Adipocyte (in vitro differentiated cells): ENCODE data around the gene GDI2.
A peak's percentile ranks its signal among the peaks of the same experiment; 100 is the strongest.
"Not testable (repeated sequence)": the region's sequence is repeated elsewhere in the genome, so short reads cannot be mapped to it uniquely, and the experiment has no call there.

Experiments used
- DNase-seq: peaks from one replicate; pipeline ENCODE4 v3.0.0-alpha.2; 2015; ENCODE audit warnings: low read depth
- H3K27me3 ChIP-seq: replicated peaks from 2 replicates; pipeline ENCODE4 v1.7.0; 2013; ENCODE audit warnings: mild to moderate bottlenecking, low read length, moderate library complexity; ENCODE audit not compliant: control insufficient read depth, insufficient read depth
- H3K36me3 ChIP-seq: 2 replicates; pipeline ENCODE4 v1.7.0; 2013; ENCODE audit warnings: low read length, mild to moderate bottlenecking, moderate library complexity; ENCODE audit not compliant: control insufficient read depth, insufficient read depth, severe bottlenecking
- H3K4me1 ChIP-seq: 2 replicates; pipeline ENCODE4 v1.7.0; 2013; ENCODE audit warnings: mild to moderate bottlenecking, low read length, moderate library complexity; ENCODE audit not compliant: control insufficient read depth, insufficient read depth
- H3K4me3 ChIP-seq: 2 replicates; pipeline ENCODE4 v1.7.0; 2013; ENCODE audit warnings: mild to moderate bottlenecking, low read length, moderate library complexity
- H3K9ac ChIP-seq: 2 replicates; pipeline ENCODE4 v1.7.0; 2013; ENCODE audit warnings: mild to moderate bottlenecking, low read length, moderate library complexity
- H3K9me3 ChIP-seq: 2 replicates; pipeline ENCODE4 v1.7.0; 2013; ENCODE audit warnings: mild to moderate bottlenecking, low read length, moderate library complexity; ENCODE audit not compliant: control insufficient read depth

Gene GDI2

DNA sequence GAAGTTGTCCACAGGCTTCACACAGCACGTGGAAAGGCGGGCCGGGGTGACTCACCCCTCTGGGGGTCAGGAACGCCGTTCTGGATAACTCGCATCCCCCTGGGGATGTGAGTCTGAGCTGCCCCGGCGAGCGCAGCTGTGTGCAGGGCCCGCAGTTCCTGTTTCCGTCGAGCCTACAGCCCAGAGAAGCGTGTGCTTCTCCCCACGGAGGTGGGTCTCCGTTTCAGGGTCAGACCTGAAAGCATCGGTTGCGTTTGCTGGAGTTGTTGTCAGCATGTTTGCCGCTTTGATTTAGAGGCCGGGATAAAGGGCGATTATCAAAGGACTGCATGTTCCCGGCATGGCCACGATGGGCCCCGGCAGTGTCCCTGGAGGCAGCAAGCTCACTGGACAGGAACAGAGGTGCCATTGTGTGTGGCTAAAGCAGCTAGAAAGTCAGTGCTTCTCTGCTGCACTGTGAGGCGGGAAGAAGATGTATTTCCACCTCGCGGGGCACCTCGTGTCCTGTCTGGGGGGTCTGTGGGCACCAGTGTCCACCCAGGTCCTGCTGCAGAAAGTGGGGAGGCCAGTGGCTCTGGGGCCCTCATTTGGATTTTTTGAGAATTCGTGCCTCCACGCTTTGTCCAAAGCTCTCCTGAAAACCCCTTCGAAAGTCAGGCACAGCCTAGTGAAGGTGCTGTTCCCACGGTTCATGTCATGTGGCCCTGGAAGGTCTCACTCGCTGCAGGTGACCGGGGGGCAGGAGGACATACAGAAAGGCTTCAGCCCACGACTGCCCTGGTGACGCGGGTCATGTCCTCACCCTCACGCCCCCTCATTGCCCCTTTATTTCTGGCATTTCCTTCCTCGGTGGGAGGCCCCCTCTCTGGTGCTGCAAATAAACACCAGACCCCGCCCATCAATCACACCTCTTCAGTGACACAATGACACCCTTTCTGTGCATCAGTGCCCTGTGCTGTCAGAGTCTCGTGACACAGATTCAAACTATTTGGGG is 27.4 kb upstream of the GDI2 start:
- Histone ChIP-seq H3K36me3 (no peaks in the 10 kb centered on the region), H3K4me1 (peaks cover 6% of the 10 kb centered on the region), H3K4me3 (peak overlapping the region; percentile 17), H3K27me3 (no peaks in the 10 kb centered on the region), H3K9me3 (no peaks in the 10 kb centered on the region), H3K9ac (no peak overlapping the region)
- DNase-seq: peak; percentile 43

DNA sequence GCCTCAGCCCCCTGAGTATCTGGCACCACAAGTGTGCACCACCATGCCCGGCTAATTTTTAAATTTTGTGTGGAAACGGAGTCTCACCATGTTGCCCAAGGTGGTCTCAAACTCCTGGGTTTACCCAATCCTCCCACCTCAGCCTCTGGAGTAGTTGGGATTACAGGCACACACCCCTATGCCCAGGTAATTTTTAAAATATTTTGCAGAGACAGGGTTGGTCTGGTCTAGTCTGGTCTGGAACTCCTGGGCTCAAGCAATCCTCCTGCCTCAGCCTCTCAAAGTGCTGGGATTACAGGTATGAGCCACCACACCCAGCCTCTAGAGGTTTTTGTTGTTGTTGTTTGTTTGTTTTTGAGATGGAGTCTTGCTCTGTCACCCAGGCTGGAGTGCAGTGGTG is 22.9 kb upstream of the GDI2 start:
- H3K9me3 ChIP-seq, DNase-seq, H3K36me3 ChIP-seq, H3K9ac ChIP-seq, H3K4me3 ChIP-seq, H3K27me3 ChIP-seq, H3K4me1 ChIP-seq: not testable (repeated sequence)

DNA sequence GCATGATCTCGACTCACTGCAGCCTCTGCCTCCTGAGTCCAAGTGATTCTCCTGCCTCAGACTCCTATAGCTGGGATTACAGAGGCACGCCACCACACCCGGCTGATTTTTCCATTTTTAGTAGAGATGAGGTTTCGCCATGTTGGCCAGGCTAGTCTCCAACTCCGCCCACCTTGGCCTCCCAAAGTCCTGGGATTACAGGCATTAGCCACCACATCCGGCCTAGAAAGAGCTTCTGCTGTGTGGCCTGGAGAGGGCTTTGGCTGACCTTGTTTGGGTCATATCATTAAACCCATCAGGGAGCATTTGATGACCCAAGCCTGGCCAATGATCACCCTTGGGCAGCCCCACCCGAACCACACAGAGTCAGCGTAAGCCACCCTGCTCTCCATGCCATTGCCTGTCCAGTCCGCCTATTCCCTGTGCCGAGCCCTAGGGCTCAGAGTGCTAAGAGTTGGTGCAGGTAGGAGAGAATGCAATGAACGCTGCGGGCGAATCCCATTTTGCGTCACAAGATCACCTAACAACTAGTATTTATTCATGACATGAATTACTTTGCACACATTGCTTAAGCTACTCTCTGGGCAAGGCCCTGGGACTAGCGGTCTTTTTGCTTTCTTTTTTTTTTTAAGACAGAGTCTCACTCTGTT is 22.3 kb upstream of the GDI2 start:
- Histone ChIP-seq H3K9me3 (no peaks in the 10 kb centered on the region), H3K4me1 (peaks cover 6% of the 10 kb centered on the region), H3K36me3 (no peaks in the 10 kb centered on the region), H3K9ac (no peak overlapping the region), H3K4me3 (no peak overlapping the region), H3K27me3 (peaks cover 8% of the 10 kb centered on the region)
- DNase-seq: no peak

DNA sequence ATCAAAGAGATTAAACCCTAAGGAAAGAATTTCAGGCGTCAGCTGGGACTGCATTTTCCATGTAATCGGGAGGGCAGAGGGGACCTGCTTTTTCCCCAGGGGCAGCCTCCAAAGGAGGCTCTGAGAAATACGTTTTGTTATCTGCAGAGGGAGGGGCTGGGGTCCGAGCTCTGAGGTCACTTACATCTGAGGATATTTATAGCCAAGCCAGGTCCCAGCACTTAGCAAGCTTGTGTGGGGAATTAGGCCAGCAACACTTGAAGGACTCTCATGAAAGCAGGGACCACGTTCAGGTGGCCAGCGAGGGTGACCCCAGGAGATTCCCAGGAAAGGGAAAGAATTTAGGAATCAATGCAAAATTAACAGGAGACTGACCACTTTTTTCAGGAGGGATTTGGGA is 20.6 kb upstream of the GDI2 start:
- Histone ChIP-seq H3K4me1 (no peaks in the 10 kb centered on the region), H3K27me3 (peaks cover 8% of the 10 kb centered on the region), H3K36me3 (no peaks in the 10 kb centered on the region), H3K9ac (no peak overlapping the region), H3K9me3 (no peaks in the 10 kb centered on the region), H3K4me3 (no peak overlapping the region)
- DNase-seq: no peak

DNA sequence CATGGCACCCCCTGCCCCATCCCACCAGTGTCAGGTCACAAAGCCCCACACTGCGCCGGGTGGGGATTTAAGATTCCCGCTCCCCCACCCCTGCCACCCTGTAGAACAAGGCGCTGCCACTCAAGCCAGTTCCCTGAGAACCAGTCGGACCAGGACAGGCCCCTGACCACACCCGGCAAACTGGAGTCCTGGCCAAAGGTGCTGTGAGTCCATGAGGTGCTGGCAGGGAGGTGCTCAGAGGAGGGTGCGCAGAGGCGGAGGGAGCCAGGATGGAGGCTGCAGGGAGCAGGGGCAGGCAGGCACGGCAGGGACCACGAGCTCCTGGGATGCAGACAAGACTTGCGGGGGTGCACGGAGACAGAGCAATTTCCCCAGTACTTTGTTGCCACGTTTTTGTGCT is 19.7 kb upstream of the GDI2 start:
- no peak overlapping the region for H3K9ac ChIP-seq
- no peaks in the 10 kb centered on the region for H3K4me1 ChIP-seq

DNA sequence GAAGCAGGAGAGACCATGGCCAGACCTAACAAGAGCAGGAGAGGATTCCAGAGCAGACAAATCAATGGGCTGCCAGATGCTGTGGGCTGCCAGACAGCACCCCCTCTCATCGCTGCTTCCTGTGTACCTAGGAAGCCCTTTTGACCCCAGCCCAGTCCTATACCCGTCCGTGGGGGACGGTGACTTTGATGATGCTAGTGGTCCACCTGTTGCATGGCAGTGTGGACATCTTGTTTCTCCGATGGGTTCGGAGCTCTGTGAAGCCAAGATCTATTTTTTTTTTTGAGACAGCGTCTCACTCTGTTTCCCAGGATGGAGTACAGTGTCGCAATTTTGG is 18.2 kb upstream of the GDI2 start:
- Histone ChIP-seq H3K9me3 (no peaks in the 10 kb centered on the region), H3K9ac (no peak overlapping the region), H3K36me3 (no peaks in the 10 kb centered on the region), H3K4me3 (no peak overlapping the region), H3K27me3 (peaks cover 8% of the 10 kb centered on the region), H3K4me1 (no peaks in the 10 kb centered on the region)
- DNase-seq: no peak

More for the DNA sequence above, 19.7 kb upstream of the GDI2 start:
- Histone ChIP-seq H3K36me3 (no peaks in the 10 kb centered on the region), H3K9me3 (no peaks in the 10 kb centered on the region), H3K4me3 (no peak overlapping the region), H3K27me3 (peaks cover 8% of the 10 kb centered on the region)
- DNase-seq: no peak

DNA sequence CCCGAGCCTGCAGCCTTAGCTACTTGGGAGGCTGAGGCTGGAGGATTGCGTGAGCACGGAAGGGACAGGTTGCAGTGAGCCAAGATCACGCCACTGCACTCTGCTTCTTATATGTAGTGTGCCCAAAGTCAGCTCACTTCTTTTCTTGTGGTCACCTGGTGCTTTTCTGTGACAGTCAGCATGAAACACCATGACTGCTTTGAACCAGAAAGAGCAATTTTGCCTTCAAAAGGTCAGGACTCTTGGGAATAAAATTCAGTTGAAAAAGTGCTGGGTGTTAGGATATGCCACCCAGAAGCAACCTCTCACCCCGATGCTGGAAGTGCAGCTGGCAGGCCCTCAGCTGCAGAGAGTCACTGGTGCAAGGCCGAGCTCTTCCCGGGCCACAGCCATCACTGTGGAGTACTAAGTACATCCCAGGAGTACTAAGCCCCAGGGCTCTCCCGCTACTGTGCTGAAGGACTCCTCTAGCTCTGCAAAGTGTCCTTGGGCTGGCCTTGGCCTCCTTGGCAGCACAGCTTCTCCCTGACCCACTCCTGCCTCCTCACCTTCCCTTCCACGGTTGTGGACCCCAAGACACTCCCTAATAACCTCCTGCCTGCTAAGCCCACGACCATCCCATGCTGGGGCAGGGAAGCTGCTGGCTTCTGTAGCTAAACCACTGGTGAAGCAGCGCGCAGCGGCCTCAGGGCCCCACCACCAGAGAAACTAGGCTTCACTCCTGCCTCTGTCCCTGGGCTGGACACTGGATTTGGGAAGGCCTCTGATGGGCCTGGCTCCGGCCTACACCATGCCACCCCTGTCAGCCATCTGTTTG is 17.6 kb upstream of the GDI2 start:
- Histone ChIP-seq H3K36me3 (no peaks in the 10 kb centered on the region), H3K9ac (no peak overlapping the region), H3K4me3 (no peak overlapping the region), H3K9me3 (no peaks in the 10 kb centered on the region), H3K4me1 (no peaks in the 10 kb centered on the region), H3K27me3 (peaks cover 8% of the 10 kb centered on the region)
- DNase-seq: no peak

DNA sequence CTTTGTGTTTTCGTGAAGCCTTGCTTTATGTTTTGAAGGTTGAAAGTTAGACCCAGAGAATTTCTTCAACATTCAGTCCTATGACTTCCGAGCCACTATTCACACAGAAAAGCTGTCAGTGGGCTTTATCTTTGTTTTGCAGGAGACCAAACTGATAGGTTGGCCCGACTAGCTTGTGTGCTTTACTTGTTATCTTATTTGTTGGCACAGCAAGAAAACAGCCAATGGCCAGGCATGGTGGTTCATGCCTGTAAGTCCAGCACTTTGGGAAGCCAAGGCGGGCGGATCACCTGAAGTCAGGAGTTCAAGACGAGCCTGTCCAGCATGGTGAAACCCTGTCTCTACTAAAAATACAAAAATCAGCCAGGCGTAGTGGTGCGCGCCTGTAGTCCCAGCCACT is 16.0 kb upstream of the GDI2 start:
- Histone ChIP-seq H3K9me3 (no peaks in the 10 kb centered on the region), H3K27me3 (peaks cover 5% of the 10 kb centered on the region), H3K36me3 (no peaks in the 10 kb centered on the region), H3K9ac (no peak overlapping the region), H3K4me1 (no peaks in the 10 kb centered on the region), H3K4me3 (no peak overlapping the region)
- no peak for DNase-seq

DNA sequence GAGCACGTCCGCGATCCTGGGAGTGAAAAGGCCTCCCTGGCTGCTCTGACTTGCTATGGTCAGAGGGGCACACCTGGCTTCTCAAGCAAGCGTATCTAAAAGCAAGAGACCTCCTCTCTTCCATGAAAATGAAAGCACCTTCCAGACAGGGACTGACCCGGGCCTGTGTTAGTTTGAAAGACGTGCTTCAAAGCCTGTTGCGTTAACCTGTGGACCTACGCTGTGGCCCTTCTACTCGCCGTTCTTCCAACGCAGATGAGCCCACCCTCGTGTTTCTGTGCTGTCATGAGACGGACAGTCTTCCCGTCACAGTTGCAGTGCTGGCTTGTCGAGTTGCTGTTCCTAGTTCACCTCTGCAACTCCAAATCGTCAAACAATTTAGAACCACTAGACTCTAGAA is 15.5 kb upstream of the GDI2 start:
- no peaks in the 10 kb centered on the region for H3K9me3 ChIP-seq
- H3K27me3 ChIP-seq: no peaks in the 10 kb centered on the region
- H3K36me3 ChIP-seq: no peaks in the 10 kb centered on the region
- no peak overlapping the region for H3K9ac ChIP-seq
- H3K4me1 ChIP-seq: no peaks in the 10 kb centered on the region
- DNase-seq: no peak
- H3K4me3 ChIP-seq: no peak overlapping the region

DNA sequence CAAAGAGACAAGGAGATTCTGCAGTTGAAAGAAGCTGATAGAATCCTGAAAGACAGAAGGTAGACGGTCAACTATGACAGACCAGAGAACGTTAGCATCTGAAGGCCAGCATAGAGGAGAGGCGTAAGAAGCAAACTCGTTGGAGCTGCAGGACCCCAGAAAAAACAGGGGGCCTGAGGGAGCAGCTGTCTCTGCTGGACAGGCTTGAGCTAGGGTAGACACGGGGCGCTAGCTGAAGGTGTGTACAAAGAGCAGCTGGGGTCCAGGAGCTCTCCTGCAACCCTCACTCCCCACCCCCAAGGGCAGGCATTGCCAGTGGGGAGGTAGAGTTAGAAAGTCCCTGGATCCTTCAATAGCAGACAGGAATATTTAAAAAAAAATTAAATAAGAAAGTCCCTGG is 14.6 kb upstream of the GDI2 start:
- H3K4me3 ChIP-seq: no peak overlapping the region
- H3K9me3 ChIP-seq: no peaks in the 10 kb centered on the region
- DNase-seq: no peak
- no peaks in the 10 kb centered on the region for H3K4me1 ChIP-seq
- no peak overlapping the region for H3K9ac ChIP-seq
- no peaks in the 10 kb centered on the region for H3K36me3 ChIP-seq
- H3K27me3 ChIP-seq: no peaks in the 10 kb centered on the region

DNA sequence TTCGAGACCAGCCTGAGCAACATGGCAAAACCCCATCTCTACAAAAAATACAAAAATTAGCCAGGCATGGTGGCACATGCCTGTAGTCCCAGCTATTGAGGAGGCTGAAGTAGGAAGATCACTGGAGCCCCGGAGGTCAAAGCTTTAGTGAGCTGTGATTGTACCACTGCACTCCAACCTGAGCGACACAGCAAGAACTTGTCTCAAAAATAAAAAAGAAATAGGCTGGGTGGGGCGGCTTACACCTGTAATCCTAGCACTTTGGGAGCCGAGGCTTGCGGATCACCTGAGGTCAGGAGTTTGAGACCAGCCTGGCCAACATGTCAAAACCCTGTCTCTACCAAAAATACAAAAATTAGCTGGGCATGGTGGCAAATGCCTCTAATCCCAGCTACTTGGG is 13.3 kb upstream of the GDI2 start:
- not testable (repeated sequence) for H3K4me1 ChIP-seq, H3K4me3 ChIP-seq, DNase-seq, H3K27me3 ChIP-seq, H3K36me3 ChIP-seq, H3K9ac ChIP-seq, H3K9me3 ChIP-seq
